Kidney (tissue), 14 donors: Measurements from ENCODE around the gene TCF4. TPM values are rescaled to one million over a fixed set of nuclear protein-coding genes. Genes with fewer than 3 reads are reported as not detected.
A peak's percentile ranks its signal among the peaks of the same experiment; 100 is the strongest.

ENCODE experiments used
- DNase-seq, 5 donors: peaks; one replicate each; pipeline ENCODE4 v3.0.0-alpha.2; 2013 to 2020
- FAIRE-seq: peaks from 2 replicates; lab custom pipeline; 2012; peaks lifted over from hg19 to GRCh38; lab: Jason Lieb, UNC
- H3K27ac ChIP-seq, 2 donors: one replicate each; pipeline ENCODE4 v1.7.0; 2013; ENCODE audit warnings: low read depth in 2 of 2, low read length in 2 of 2, inconsistent platforms in 1 of 2
- H3K27me3 ChIP-seq: one replicate; pipeline ENCODE4 v1.7.1; 2013; ENCODE audit warnings: low read length, inconsistent platforms; ENCODE audit not compliant: control insufficient read depth, insufficient read depth
- H3K36me3 ChIP-seq, 3 donors: one replicate each; pipeline versions ENCODE4 v1.7.0 to v1.7.1; 2013; ENCODE audit warnings: low read length in 3 of 3, control low read depth in 1 of 3, inconsistent platforms in 1 of 3; ENCODE audit not compliant: insufficient read depth in 3 of 3, control insufficient read depth in 2 of 3
- H3K4me1 ChIP-seq, 3 donors: one replicate each; pipeline versions ENCODE4 v1.7.0 to v1.7.1; 2013; ENCODE audit warnings: low read length in 3 of 3, inconsistent platforms in 1 of 3, low read depth in 1 of 3; ENCODE audit not compliant: control insufficient read depth in 2 of 3, insufficient read depth in 2 of 3
- H3K4me3 ChIP-seq, 3 donors: one replicate each; pipeline versions ENCODE4 v1.7.0 to v1.8.1; 2013; ENCODE audit warnings: low read length in 3 of 3, control low read depth in 1 of 3, inconsistent platforms in 1 of 3
- H3K9ac ChIP-seq, 3 donors: one replicate each; pipeline versions ENCODE4 v1.7.0 to v1.7.1; 2013; ENCODE audit warnings: low read length in 3 of 3, control low read depth in 1 of 3, inconsistent platforms in 1 of 3
- H3K9me3 ChIP-seq, 3 donors: one replicate each; pipeline versions ENCODE4 v1.7.0 to v1.7.1; 2013; ENCODE audit warnings: low read length in 3 of 3, control low read depth in 1 of 3, inconsistent platforms in 1 of 3; ENCODE audit not compliant: control insufficient read depth in 2 of 3, insufficient read depth in 1 of 3
- CTCF ChIP-seq: IDR thresholded peaks from 3 replicates; pipeline ENCODE4 v1.5.1; 2012; ENCODE audit warnings: mild to moderate bottlenecking, moderate library complexity, borderline replicate concordance; ENCODE audit not compliant: insufficient read depth; ENCODE audit errors: extremely low read depth
- intact Hi-C: fragments of 100-400 bp; cut with DNase I; formaldehyde crosslinking; loops from one replicate; pipeline ENCODE4 v1.11.1; 2022
- polyA plus RNA-seq: library from polyadenylated mRNA; stranded (reverse); fragments of 350-450 nt; fragmentation: Illumina TruSeq; extraction: RNeasy Lipid Tissue Mini Kit (QIAGEN cat#74804); gene quantifications from one replicate; pipeline ENCODE4 v1.2.3, GENCODE V29; 2014; ENCODE audit warnings: low read depth, low replicate concordance; ENCODE audit not compliant: insufficient read depth
- total RNA-seq: library from RNA; stranded (reverse); fragmentation: NEBNext Ultra II Directional; extraction: Animal tissue kit (Norgen Biotek cat#: 25700); gene quantifications from one replicate; pipeline ENCODE4 v1.2.1, GENCODE V29; 2021
- donor health status: control.
- donor health status: control.
- donor health status: control.
- donor health status: control.
- donor health status: control.
- donor health status: DM: yes; HTN: yes; CAD: no.
- donor health status: Normal renal cell carcinoma (clear cell type).

The TCF4 gene
- total and polyA plus RNA-seq, 2 donors from 2014 or later = 4.4 to 60.3 TPM

GRCh38 chr18:55300936-55301531, 287.0 kb downstream of the TCF4 start:
- Histone ChIP-seq H3K27me3 (no peaks in the 10 kb centered on the region), H3K9me3 (no peaks in the 10 kb centered on the region), H3K4me3 (no peak overlapping the region), H3K4me1 (peaks cover 0 to 5% (median 0%) of the 10 kb centered on the region in 3 donors), H3K27ac (no peak overlapping the region), H3K9ac (no peak overlapping the region), H3K36me3 (no peaks in the 10 kb centered on the region)
- intact Hi-C loops = no loop called here
- peak in 2 of 5 donors; percentile 13 to 62 for DNase-seq
- FAIRE-seq = no peak
- TF ChIP-seq CTCF = no peak

GRCh38 chr18:55300421-55300935, 287.5 kb downstream of the TCF4 start:
- no peak overlapping the region for H3K4me3 ChIP-seq
- no peak overlapping the region for H3K9ac ChIP-seq
- H3K27me3 ChIP-seq = no peaks in the 10 kb centered on the region
- DNase-seq (peak in 4 of 5 donors; percentile 69 to 80 (median 71)), FAIRE-seq (no peak)
- no peak for TF ChIP-seq CTCF
- intact Hi-C loops = no loop called here
- H3K36me3 ChIP-seq = no peaks in the 10 kb centered on the region
- H3K9me3 ChIP-seq = no peaks in the 10 kb centered on the region
- H3K27ac ChIP-seq = no peak overlapping the region
- H3K4me1 ChIP-seq = peaks cover 0 to 5% (median 0%) of the 10 kb centered on the region in 3 donors

- intact Hi-C loops = no loop called here
- H3K27ac ChIP-seq = no peak overlapping the region
- H3K4me1 ChIP-seq = peaks cover 0 to 5% (median 0%) of the 10 kb centered on the region in 3 donors
Observed at GRCh38 chr18:55296778-55297177, 291.2 kb downstream of the TCF4 start.

More at GRCh38 chr18:55296778-55297177, 291.2 kb downstream of the TCF4 start:
- H3K9ac ChIP-seq = no peak overlapping the region
- no peak overlapping the region for H3K4me3 ChIP-seq
- TF ChIP-seq CTCF = no peak
- H3K36me3 ChIP-seq = no peaks in the 10 kb centered on the region
- H3K9me3 ChIP-seq = no peaks in the 10 kb centered on the region
- no peaks in the 10 kb centered on the region for H3K27me3 ChIP-seq
- DNase-seq (no peak), FAIRE-seq (no peak)
